Left ventricle myocardium inferior (tissue), 1 donor: Measurements from ENCODE around the gene OR2D2. TPM values are rescaled to one million over a fixed set of nuclear protein-coding genes. Genes with fewer than 3 reads are reported as not detected.
"Not testable (repeated sequence)": the region's sequence is repeated elsewhere in the genome, so short reads cannot be mapped to it uniquely, and the experiment has no call there.

Source experiments
- DNase-seq: peaks from one replicate; pipeline ENCODE4 v3.0.0-alpha.2; 2020
- H3K27ac ChIP-seq: fragments of 200-600 bp; replicated peaks from 2 replicates; pipeline ENCODE4 v1.8.0; 2021
- H3K27me3 ChIP-seq: fragments of 200-600 bp; 2 replicates; pipeline ENCODE4 v1.8.0; 2021; ENCODE audit warnings: low read depth
- H3K36me3 ChIP-seq: fragments of 200-600 bp; 2 replicates; pipeline ENCODE4 v1.8.0; 2021
- H3K4me1 ChIP-seq: fragments of 200-600 bp; 2 replicates; pipeline ENCODE4 v1.8.0; 2021
- H3K4me3 ChIP-seq: fragments of 200-600 bp; 2 replicates; pipeline ENCODE4 v1.8.0; 2021; ENCODE audit warnings: mild to moderate bottlenecking, moderate library complexity
- H3K9me3 ChIP-seq: fragments of 200-600 bp; replicated peaks from 2 replicates; pipeline ENCODE4 v1.8.0; 2021
- CTCF ChIP-seq: fragments of 200-600 bp; IDR thresholded peaks from 2 replicates; pipeline ENCODE4 v1.8.0; 2021; ENCODE audit warnings: antibody characterized with exemption, mild to moderate bottlenecking, borderline replicate concordance
- intact Hi-C: fragments of 100-400 bp; cut with micrococcal nuclease; formaldehyde crosslinking; loops from one replicate; pipeline ENCODE4 v1.11.0; 2022
- total RNA-seq: library from RNA; stranded (reverse); fragmentation: NEBNext Ultra II Directional; extraction: Animal tissue kit (Norgen Biotek cat#: 25700); gene quantifications from one replicate; pipeline ENCODE4 v1.2.1, GENCODE V29; 2021
- donor health status: DM: no; HTN: yes; CAD: no; lungs with severe emphysema.

Gene OR2D2
- total RNA-seq, 1 donor from 2014 or later: not detected

- Histone ChIP-seq H3K27ac (no peak overlapping the region), H3K4me1 (no peaks in the 10 kb centered on the region), H3K9me3 (no peaks in the 10 kb centered on the region), H3K27me3 (no peaks in the 10 kb centered on the region), H3K36me3 (no peaks in the 10 kb centered on the region), H3K4me3 (no peak overlapping the region)
- no peak for TF ChIP-seq CTCF
- intact Hi-C loops: no loop called here
- no peak for DNase-seq
Measured at GRCh38 chr11:6895010-6895409, 2.7 kb upstream of the OR2D2 start.

GRCh38 chr11:6894097-6894496, 1.8 kb upstream of the OR2D2 start:
- H3K27ac ChIP-seq: no peak overlapping the region
- no peak overlapping the region for H3K4me3 ChIP-seq
- no peak for TF ChIP-seq CTCF
- no peaks in the 10 kb centered on the region for H3K27me3 ChIP-seq
- no peaks in the 10 kb centered on the region for H3K36me3 ChIP-seq
- peaks cover 4% of the 10 kb centered on the region for H3K9me3 ChIP-seq
- DNase-seq: no peak
- intact Hi-C loops: no loop called here
- no peaks in the 10 kb centered on the region for H3K4me1 ChIP-seq

- no peaks in the 10 kb centered on the region for H3K36me3 ChIP-seq
- H3K27me3 ChIP-seq: no peaks in the 10 kb centered on the region
- H3K27ac ChIP-seq: no peak overlapping the region
- no peak for DNase-seq
- no peak overlapping the region for H3K4me3 ChIP-seq
- intact Hi-C loops: no loop called here
- H3K9me3 ChIP-seq: peaks cover 10% of the 10 kb centered on the region
- no peak for TF ChIP-seq CTCF
- no peaks in the 10 kb centered on the region for H3K4me1 ChIP-seq
Measured at GRCh38 chr11:6889835-6890234, 2.5 kb downstream of the OR2D2 start.

- Histone ChIP-seq H3K4me1 (no peaks in the 10 kb centered on the region), H3K4me3 (no peak overlapping the region), H3K36me3 (no peaks in the 10 kb centered on the region), H3K27ac (no peak overlapping the region), H3K27me3 (peaks cover 6% of the 10 kb centered on the region), H3K9me3 (peaks cover 10% of the 10 kb centered on the region)
- intact Hi-C loops: no loop called here
- TF ChIP-seq CTCF: no peak
- DNase-seq: no peak
Measured at GRCh38 chr11:6888830-6889229, 3.5 kb downstream of the OR2D2 start.

GRCh38 chr11:6887711-6888110, 4.6 kb downstream of the OR2D2 start:
- H3K4me1 ChIP-seq, H3K36me3 ChIP-seq, H3K27ac ChIP-seq, DNase-seq, H3K9me3 ChIP-seq, H3K4me3 ChIP-seq, H3K27me3 ChIP-seq, intact Hi-C loops: not testable (repeated sequence)

- Histone ChIP-seq H3K36me3 (no peaks in the 10 kb centered on the region), H3K27me3 (peaks cover 8% of the 10 kb centered on the region), H3K27ac (no peak overlapping the region), H3K4me3 (no peak overlapping the region), H3K4me1 (no peaks in the 10 kb centered on the region), H3K9me3 (no peaks in the 10 kb centered on the region)
- intact Hi-C loops: no loop called here
- no peak for TF ChIP-seq CTCF
- no peak for DNase-seq
Measured at GRCh38 chr11:6882751-6883150, 9.5 kb downstream of the OR2D2 start.
